ENCODE data around the gene ANKMY2. TPM values are rescaled to one million over a fixed set of nuclear protein-coding genes. Genes with fewer than 3 reads are reported as not detected.

Gene ANKMY2
- total and polyA plus RNA-seq, 12 donors: 5.4 to 45.3 (median 15.8) TPM

GRCh38 chr7:16592395-16592794, 53.2 kb downstream of the ANKMY2 start:
- no peaks in the 10 kb centered on the region for H3K9me3 ChIP-seq (replicated peaks in 1 of 3)
- DNase-seq: no peak
- no peaks in the 10 kb centered on the region for H3K36me3 ChIP-seq (replicated peaks in 1 of 2)
- H3K27ac ChIP-seq: no peak overlapping the region
- WGBS, 4 donors: 67 to 96% (median 89%) methylated on average over 3 of the region's 3 CpGs
- H3K27me3 ChIP-seq: no peaks in the 10 kb centered on the region
- intact Hi-C loops (cut with DNase I): no loop called here
- no peaks in the 10 kb centered on the region for H3K4me1 ChIP-seq (replicated peaks in 1 of 2)
- no peak overlapping the region for H3K4me3 ChIP-seq
- TF ChIP-seq, protein P1, sequence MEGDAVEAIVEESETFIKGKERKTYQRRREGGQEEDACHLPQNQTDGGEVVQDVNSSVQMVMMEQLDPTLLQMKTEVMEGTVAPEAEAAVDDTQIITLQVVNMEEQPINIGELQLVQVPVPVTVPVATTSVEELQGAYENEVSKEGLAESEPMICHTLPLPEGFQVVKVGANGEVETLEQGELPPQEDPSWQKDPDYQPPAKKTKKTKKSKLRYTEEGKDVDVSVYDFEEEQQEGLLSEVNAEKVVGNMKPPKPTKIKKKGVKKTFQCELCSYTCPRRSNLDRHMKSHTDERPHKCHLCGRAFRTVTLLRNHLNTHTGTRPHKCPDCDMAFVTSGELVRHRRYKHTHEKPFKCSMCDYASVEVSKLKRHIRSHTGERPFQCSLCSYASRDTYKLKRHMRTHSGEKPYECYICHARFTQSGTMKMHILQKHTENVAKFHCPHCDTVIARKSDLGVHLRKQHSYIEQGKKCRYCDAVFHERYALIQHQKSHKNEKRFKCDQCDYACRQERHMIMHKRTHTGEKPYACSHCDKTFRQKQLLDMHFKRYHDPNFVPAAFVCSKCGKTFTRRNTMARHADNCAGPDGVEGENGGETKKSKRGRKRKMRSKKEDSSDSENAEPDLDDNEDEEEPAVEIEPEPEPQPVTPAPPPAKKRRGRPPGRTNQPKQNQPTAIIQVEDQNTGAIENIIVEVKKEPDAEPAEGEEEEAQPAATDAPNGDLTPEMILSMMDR (IDR thresholded peaks at IDR 0.05): no peak
- no peak for TF ChIP-seq POLR2A (IDR thresholded peaks at IDR 0.05)

DNA sequence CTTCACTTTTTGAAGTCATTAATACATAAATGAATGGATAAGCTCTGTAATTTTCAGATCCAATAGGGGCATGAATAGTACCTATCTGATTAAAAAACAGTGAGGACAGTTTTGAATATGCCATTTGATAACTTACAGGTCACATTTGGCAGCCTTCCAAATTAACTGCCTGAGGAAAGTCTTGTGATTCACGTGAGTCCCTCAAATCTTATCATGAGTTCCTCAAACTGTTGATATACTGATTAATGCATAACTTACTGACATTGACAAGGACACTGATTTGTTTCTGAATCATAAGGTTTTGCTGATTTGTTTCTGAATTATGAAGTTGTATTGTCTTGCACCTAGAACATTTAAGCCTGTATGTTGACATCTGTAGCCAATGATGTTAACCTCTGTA, 55.1 kb downstream of the ANKMY2 start:
- 7 to 27% (median 18%) methylated on average over 1 of the region's 1 CpG for WGBS, 4 donors
- Histone ChIP-seq H3K27me3 (no peaks in the 10 kb centered on the region), H3K4me1 (replicated peaks in 1 of 2) (no peaks in the 10 kb centered on the region), H3K9me3 (replicated peaks in 1 of 3) (no peaks in the 10 kb centered on the region), H3K36me3 (replicated peaks in 1 of 2) (no peaks in the 10 kb centered on the region), H3K27ac (no peak overlapping the region), H3K4me3 (no peak overlapping the region)
- DNase-seq: no peak
- TF ChIP-seq POLR2A (IDR thresholded peaks at IDR 0.05): no peak
- TF ChIP-seq, protein P1 (IDR thresholded peaks at IDR 0.05): no peak
- intact Hi-C loops (cut with DNase I): no loop called here

DNA sequence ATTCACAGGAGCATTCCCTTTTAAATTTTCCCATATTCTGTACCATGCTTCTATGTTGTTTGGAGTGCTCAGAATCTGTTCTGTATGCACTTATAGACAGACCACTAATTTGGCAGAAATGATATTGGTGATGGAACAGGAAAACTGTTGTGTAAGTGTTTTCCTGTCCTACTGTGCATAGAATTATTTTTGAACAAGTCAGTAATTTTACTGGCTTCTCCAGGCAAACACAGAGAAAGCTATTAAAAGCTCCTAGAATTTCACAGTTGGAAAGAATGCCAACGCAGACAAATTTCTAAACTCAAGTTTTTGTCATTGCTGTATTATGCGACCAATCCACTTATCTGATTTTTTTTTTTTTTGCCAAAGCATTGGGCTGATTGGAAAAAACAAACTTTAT, 55.7 kb downstream of the ANKMY2 start:
- H3K27ac ChIP-seq: no peak overlapping the region
- WGBS, 4 donors: 73 to 83% (median 74%) methylated on average over 2 of the region's 2 CpGs
- no peaks in the 10 kb centered on the region for H3K4me1 ChIP-seq (replicated peaks in 1 of 2)
- intact Hi-C loops (cut with DNase I): no loop called here
- H3K36me3 ChIP-seq (replicated peaks in 1 of 2): no peaks in the 10 kb centered on the region
- no peaks in the 10 kb centered on the region for H3K27me3 ChIP-seq
- DNase-seq: no peak
- TF ChIP-seq, protein P1 (IDR thresholded peaks at IDR 0.05): no peak
- no peak for TF ChIP-seq POLR2A (IDR thresholded peaks at IDR 0.05)
- no peak overlapping the region for H3K4me3 ChIP-seq
- no peaks in the 10 kb centered on the region for H3K9me3 ChIP-seq (replicated peaks in 1 of 3)

- Histone ChIP-seq H3K4me1 (replicated peaks in 1 of 2) (no peaks in the 10 kb centered on the region), H3K36me3 (replicated peaks in 1 of 2) (no peaks in the 10 kb centered on the region), H3K27ac (no peak overlapping the region), H3K27me3 (no peaks in the 10 kb centered on the region), H3K4me3 (no peak overlapping the region), H3K9me3 (replicated peaks in 1 of 3) (no peaks in the 10 kb centered on the region)
- 70 to 81% (median 75%) methylated on average over 6 of the region's 6 CpGs for WGBS, 4 donors
- no peak for DNase-seq
- TF ChIP-seq, protein P1 (IDR thresholded peaks at IDR 0.05): no peak
- no peak for TF ChIP-seq POLR2A (IDR thresholded peaks at IDR 0.05)
- intact Hi-C loops (cut with DNase I): no loop called here
Observed at GRCh38 chr7:16587790-16588189, 57.8 kb downstream of the ANKMY2 start.
